GM15510 (cell line): ENCODE measurements around the gene ZMYND11.

ENCODE experiments used
- POLR2A ChIP-seq: IDR thresholded peaks from 3 replicates; pipeline ENCODE4 v1.6.1; 2011; ENCODE audit warnings: borderline replicate concordance; ENCODE audit not compliant: insufficient read length; ENCODE audit errors: extremely low read depth

The ZMYND11 gene

DNA sequence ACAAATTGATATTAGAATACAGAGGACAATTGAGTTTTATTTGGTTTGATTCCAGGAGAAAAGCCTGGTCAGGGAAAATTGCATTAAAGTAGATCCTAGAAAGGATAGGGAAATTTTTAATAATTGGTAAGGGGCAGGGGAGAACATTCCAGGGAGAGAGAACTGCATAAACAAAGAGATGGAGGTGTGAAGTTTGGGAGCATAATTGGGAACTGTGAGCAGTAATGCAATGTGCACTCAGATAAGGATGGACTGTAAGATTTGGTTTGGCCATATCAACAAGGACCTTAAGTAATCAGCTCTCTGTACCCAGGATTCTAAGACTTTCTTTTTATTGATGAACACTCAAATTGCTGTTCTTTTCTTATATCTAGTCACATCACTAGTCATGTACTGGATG lies 41.4 kb downstream of the ZMYND11 start:
- TF ChIP-seq POLR2A, result no peak

- no peak for TF ChIP-seq POLR2A
Observed at GRCh38 chr10:178208-178607, 43.0 kb downstream of the ZMYND11 start.

DNA sequence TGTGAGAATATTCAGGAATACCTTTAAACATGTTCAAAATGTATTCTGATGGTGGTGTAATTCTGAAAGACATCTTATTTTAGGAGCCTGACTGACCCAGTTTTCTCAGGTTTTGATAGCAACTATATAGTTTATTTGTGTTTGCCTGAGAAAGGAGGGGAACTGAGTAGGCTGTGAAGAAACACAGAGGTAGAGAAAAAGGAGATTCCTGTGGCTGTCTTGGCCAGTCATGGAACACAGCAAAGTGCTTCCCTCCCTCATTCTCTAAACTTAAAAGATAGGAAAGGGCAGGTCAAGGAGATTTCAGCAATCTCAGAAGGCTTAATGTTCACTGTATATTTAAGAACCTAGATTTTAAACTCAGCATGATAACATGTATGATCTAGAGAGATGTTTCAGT lies 43.5 kb downstream of the ZMYND11 start:
- no peak for TF ChIP-seq POLR2A

DNA sequence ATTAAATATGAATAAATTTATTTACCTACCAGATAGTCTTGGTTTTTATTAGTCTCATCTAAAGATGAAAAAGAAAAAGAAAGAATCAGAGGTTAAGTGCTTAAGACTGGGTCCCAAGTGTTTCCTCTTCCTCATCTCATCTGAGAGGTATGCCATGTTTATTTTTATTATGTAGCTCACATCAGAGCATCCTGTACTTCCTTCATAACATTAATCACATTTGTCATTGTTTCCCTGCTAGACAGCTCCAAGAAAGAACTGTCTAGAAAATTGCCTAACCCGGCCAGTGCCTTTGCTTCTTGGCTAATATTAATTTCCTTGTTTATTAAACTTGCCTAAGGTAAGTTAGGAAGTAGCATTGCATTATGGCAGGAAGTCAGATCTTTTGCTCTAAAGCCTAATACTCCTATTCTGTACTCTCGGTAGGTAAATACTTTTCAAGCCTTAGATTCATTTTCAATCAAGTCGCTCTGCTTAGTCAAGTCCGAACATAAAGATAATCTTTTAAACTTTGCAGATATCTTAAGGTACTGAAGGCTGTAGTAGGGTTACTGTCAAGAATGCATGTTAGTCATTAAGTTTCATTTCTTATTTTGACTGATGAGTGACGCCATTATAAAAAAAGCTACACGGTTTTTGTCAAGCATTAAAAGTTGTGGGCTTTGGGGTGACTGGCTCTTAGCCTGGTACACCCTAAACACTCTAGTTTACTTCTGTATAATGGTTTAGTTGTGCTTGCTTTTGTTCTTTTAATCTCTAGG lies 47.4 kb downstream of the ZMYND11 start:
- no peak for TF ChIP-seq POLR2A

- TF ChIP-seq POLR2A, result no peak
Observed at GRCh38 chr10:184174-184573, 48.9 kb downstream of the ZMYND11 start.

- no peak for TF ChIP-seq POLR2A
Observed at GRCh38 chr10:184911-185310, 49.7 kb downstream of the ZMYND11 start.

- TF ChIP-seq POLR2A, result no peak
Observed at GRCh38 chr10:186911-187310, 51.7 kb downstream of the ZMYND11 start.

GRCh38 chr10:188546-188945 lies 53.3 kb downstream of the ZMYND11 start:
- TF ChIP-seq POLR2A, result no peak

DNA sequence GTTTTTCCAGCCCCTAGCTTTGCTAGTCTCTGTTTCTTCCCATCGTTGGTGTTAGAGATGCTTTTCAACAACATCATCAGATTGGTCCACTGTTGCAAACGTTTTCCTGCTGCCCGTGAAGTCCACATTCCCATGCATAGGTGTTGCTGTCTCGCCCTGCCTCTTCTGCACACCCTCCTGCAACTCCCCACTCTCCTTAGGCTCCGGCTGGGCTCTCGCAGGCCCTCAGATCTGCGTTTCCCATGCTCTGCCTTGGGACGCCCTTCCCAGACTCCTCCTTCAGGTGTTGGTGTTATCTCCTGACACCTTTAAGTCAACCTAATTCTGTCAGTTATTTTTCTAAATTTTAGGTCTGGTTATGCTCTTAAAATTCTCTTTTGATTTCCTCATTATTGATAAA lies 55.0 kb downstream of the ZMYND11 start:
- no peak for TF ChIP-seq POLR2A

DNA sequence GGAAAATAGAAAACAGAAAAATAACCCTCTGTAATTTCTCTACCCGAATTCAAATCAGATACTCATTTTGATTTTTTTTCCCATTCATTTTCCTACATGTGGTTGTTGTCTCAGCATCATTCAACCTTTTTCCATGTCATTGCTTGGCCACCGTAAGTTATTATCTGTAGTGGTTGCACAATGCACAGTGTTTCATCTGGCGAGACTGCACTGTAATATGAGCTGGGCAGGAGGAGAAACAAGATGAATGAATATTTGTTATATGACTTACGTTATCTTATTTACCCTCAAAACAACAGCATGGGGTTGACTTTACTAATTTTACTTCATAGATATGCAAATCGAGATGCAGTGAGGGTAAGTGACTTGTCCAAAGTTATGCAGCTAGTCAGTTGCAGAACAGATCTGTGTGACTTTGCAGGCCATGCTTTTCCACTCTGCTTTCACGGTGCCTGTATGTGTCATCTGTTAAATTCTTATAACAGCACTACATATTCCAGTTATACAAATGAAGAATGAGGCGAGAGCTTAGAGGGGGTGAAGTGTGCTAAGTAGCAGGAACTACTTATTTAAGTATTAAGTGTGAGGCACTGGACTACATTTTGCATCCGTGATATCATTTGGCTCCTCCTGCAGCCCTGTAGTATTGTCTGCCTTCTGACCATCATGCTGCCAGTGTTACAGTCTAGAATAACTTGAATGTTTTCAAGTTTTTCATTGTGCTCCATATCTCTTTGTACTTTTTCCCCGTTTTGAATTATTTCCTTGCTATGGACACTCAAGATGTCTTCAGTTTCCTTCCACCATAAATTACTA lies 56.7 kb downstream of the ZMYND11 start:
- no peak for TF ChIP-seq POLR2A

- no peak for TF ChIP-seq POLR2A
Observed at GRCh38 chr10:194281-194680, 59.0 kb downstream of the ZMYND11 start.

- TF ChIP-seq POLR2A, result no peak
Observed at GRCh38 chr10:200405-200804, 65.2 kb downstream of the ZMYND11 start.

DNA sequence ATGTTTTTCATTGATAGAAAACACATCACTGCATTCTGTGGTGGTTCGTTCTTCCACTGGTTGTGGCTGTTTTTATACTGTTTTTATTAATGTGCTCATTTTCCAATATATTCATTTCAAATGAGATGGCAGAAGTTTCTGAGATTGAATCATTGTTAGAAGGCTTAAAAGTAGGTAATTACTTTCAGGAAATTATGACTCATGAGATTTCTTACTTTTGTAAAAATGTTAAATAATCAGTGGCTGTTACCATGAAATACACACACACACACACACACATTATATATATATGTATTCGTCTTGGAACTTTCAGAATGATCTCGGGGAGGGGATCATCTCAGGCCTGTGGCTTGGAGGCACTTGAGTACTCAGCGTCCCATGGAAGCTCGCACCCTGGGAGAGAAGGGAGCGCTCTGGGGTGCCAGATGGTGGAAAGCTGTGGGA lies 66.1 kb downstream of the ZMYND11 start:
- TF ChIP-seq POLR2A, result no peak

GRCh38 chr10:208616-209015 lies 73.4 kb downstream of the ZMYND11 start:
- no peak for TF ChIP-seq POLR2A

DNA sequence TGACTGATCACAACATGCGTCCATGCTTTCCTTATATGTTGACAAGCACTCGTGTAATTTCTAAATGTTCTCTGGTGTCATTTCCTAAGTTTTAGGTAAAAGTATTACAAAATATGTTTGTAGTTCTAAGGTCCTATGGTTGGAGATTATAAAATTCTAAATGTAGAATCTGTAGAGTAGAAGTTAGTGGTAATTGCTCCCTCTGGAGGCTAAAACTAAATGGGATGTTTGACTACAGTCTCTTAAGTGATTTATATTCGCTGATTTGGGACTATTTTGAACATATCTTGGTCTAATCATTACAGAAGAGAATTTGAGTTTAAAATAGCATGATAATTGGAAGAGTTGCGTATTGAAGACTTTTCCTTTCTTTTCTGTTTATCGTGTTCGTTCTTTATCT lies 74.1 kb downstream of the ZMYND11 start:
- no peak for TF ChIP-seq POLR2A

DNA sequence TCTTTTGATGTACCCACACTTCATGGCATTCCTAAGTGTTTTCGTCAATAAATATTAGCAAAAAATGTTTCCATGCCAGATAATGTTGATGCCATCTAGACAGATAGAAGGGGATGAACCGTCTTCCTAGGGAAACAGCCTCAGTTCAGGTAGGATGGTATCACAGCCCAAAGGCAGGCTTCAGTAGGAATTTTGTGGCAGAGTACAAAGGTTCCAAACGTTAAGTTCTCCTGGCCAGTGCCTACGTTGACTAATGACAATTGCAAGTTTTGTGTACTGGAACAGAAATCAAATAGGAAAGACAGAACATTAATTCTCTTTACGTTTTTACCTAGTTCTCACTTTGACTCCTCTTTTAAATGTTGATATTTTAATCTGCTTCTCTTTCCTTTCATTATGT lies 75.0 kb downstream of the ZMYND11 start:
- TF ChIP-seq POLR2A, result no peak
